GM04504 (cell line): ENCODE results near the gene PARD6B.
"Not testable (repeated sequence)": the region's sequence is repeated elsewhere in the genome, so short reads cannot be mapped to it uniquely, and the experiment has no call there.

Experiments used
- DNase-seq: peaks from one replicate; pipeline ENCODE4 v3.0.0-alpha.2; 2012; ENCODE audit warnings: low read depth

PARD6B gene

DNA sequence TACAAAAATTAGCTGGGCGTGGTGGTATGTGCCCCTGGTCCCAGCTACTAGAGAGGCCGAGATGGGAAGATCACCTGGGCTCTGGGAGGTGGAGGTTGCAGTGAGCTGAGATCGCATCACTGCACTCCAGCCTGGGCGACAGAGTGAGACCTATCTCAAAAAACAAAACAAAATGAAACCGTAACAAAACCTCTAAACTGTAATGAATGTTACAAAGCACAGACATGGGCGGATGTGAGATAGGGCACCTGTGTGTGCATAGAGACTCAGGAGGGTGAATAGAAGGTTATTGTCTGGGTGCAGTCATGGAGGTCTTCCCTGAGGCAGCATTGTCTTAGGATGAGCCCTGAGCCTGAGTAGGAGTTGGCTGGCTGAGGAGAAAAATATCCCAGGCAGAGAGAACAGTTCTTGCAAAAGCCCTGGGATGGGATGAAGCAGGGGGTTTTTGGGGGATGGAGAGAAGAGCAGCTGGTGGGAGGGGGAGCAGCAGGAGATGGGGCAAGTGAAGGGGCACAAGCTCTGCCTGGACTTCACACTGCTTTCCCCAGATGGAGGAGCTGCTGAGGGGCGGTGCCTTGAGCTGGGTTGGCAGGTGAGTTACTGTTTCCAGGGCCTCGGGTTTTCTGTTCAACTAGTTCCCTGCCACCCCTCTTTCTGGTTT lies 68.6 kb downstream of the PARD6B start:
- DNase-seq: no peak

GRCh38 chr20:50800986-50801746 lies 69.8 kb downstream of the PARD6B start:
- DNase-seq: not testable (repeated sequence)

- DNase-seq: no peak
Measured at GRCh38 chr20:50801747-50802125, 70.4 kb downstream of the PARD6B start.

DNA sequence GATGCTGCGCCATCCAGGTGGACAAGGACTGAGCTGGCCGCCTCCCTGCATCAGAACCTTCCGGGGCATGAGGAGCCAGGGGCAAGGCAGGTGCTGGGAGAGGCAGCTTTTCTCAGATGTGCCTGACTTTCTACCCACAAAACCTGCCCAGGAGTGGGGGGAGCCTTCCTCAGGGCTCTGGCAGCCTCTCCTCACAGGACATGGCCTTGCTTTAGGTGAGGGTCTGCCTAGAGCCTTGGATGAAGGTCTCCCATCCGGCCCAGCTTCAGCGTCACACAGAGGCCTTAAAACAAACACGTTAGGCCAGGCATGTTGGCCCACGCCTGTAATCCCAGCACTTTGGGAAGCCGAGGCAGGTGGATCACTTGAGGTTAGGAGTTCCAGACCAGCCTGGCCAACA lies 70.9 kb downstream of the PARD6B start:
- no peak for DNase-seq

DNA sequence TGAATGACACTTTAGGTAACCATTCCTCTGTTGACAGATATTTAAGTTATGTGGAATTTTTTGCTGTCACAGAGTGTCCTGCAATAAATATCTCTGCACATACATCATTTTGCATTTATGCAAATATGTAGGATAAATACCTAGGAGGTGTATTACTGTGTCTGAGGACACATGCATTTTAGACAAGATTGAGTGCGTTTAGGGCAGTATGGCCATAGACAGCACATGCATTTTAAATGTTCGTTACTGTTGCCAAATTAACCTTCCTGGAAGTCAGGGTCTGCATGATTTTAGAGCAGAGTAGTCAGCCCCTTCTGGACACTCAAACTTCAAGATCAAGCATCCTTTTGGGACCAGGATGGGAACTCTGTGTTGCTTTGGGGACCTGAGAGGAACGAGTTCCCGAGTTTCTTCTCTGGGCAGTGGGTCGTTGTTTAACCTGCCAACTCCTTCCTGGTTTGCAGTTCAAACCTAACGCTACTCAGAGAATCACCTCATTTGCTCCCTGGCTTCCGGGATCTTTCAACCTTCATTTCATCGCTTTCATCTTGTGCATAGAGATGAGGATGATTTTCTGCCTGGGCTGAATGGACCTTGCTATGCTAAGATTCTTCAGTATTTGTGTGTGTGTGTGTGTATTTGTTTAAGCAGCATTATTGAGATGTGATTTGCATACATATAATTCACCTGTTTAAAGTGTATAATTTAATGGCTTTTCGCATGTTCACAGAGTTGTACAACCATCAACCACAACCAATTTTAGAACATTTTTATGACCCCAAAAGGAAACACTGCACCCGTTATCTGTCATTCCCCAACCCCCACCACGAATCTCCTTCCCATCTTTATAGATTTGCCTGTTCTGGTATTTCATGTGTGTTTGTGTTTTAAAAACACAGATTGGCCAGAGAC lies 73.3 kb downstream of the PARD6B start:
- DNase-seq: no peak

DNA sequence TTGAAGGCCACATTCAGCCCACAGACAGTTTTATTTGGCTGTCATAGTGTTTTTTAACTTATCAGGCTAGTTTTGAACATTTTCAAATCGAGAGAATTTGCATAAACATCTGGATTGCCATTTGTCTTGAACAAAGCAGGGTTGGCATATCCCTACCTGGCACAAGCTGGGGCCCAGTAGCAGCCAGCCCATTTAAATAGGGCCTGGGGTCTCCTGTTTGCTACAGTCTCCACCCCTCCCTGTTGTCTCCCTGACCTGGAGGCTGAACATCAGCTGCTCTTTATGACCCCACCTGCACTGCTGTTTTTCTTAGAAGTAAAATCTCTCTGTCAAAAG lies 73.9 kb downstream of the PARD6B start:
- no peak for DNase-seq

DNA sequence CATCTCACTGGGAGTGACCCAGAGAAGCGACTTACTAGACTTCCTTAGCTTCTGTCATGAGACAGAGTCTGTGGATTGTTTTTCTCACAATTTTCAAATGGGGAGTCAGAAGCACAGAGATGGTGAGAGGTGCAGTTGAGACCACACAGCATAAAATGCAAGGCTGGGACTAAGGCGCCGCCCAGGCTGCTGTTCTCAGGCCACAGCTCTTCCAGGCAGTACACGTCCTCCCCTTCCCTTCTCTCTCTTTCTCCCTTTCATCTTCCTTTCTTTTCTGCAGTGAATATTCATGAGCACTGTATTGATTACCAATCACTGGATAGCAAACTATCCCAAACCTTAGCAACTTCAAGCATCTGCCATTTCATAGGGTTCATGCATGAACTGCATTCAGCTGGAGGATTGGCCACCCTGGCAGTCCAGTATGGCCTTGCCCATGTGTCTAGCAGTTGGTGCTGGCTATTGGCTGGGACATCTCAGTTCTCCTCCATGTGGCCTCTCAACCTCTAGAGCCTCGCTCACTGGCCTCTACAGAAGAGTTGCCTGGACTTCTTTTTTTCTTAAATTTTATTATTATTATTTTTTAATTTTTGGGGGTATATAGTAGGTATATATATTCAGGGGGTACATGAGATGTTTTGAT lies 74.9 kb downstream of the PARD6B start:
- no peak for DNase-seq
